Activated CD8-positive, alpha-beta T cell treated with anti-CD3 and anti-CD28 coated beads for 36 hours (primary cell): Measurements from ENCODE around the gene RALGPS2. TPM values are rescaled to one million over a fixed set of nuclear protein-coding genes. Genes with fewer than 3 reads are reported as not detected.

Source experiments
- ATAC-seq: fragments of 200-7000 bp; cut with Tn5 transposase; one replicate; pipeline ENCODE4 v1.10.0; 2021; ENCODE audit warnings: mild to moderate bottlenecking, moderate library complexity
- CTCF ChIA-PET: fragments of 350-600 bp; sonication (Branson Sonifier 250); formaldehyde crosslinking; loops from one replicate; lab custom pipeline; 2021; ENCODE audit warnings: antibody characterized with exemption; lab: Charles Lee
- POLR2A ChIA-PET: fragments of 350-600 bp; sonication (Branson Sonifier 250); formaldehyde crosslinking; loops from one replicate; lab custom pipeline; 2021; ENCODE audit warnings: antibody characterized with exemption; lab: Charles Lee
- DNase-seq: peaks from one replicate; pipeline ENCODE4 v3.0.0-alpha.2; 2020
- H3K27ac Mint-ChIP-seq: one replicate; pipeline ENCODE4 v1.8.0; 2021; ENCODE audit warnings: mild to moderate bottlenecking, mixed read lengths
- H3K27me3 Mint-ChIP-seq: one replicate; pipeline ENCODE4 v1.8.0; 2021; ENCODE audit warnings: mixed read lengths
- H3K36me3 Mint-ChIP-seq: one replicate; pipeline ENCODE4 v1.8.0; 2021; ENCODE audit warnings: low read depth, mixed read lengths
- H3K4me1 Mint-ChIP-seq: one replicate; pipeline ENCODE4 v1.8.0; 2021; ENCODE audit warnings: low read depth, mixed read lengths
- H3K4me3 Mint-ChIP-seq: one replicate; pipeline ENCODE4 v1.8.0; 2021; ENCODE audit warnings: mild to moderate bottlenecking, moderate library complexity, mixed read lengths
- H3K9me3 Mint-ChIP-seq: one replicate; pipeline ENCODE4 v1.8.0; 2021; ENCODE audit warnings: mixed read lengths
- CTCF ChIP-seq: fragments of 200-600 bp; IDR thresholded peaks from one replicate; pipeline ENCODE4 v1.8.0; 2022; ENCODE audit warnings: antibody characterized with exemption, mild to moderate bottlenecking
- intact Hi-C: fragments of 100-400 bp; cut with micrococcal nuclease; formaldehyde crosslinking; loops from one replicate; pipeline ENCODE4 v1.10.0; 2022
- total RNA-seq, 2 experiments: library from RNA; stranded (reverse); gene quantifications; one replicate each; pipeline ENCODE4 v1.2.3, GENCODE V29; 2021

RALGPS2 gene
- total RNA-seq, 2 experiments from 2014 or later = 2.8 to 4.8 TPM

GRCh38 chr1:178938101-178938958 is 213.3 kb downstream of the RALGPS2 start:
- Mint-ChIP-seq H3K4me1 (peaks cover 10% of the 10 kb centered on the region), H3K4me3 (no peak overlapping the region), H3K27ac (no peak overlapping the region), H3K27me3 (peaks cover 5% of the 10 kb centered on the region), H3K9me3 (no peaks in the 10 kb centered on the region), H3K36me3 (no peaks in the 10 kb centered on the region)
- ATAC-seq = no peak
- intact Hi-C loops = no loop called here
- ChIA-PET CTCF (interaction anchor here (0.9 kb wide), 1 partner anchor 9 kb away, joined by 3 read pairs; no protein-coding TSS in a partner anchor), POLR2A (interaction anchor here (0.8 kb wide), 1 partner anchor 74 kb away, joined by 3 read pairs; no protein-coding TSS in a partner anchor)
- TF ChIP-seq CTCF = no peak
- DNase-seq = no peak

- DNase-seq = no peak
- intact Hi-C loops = no loop called here
- CTCF ChIA-PET = no interaction called here
- no peak for TF ChIP-seq CTCF
- ATAC-seq = no peak
- H3K9me3 Mint-ChIP-seq = no peaks in the 10 kb centered on the region
- no peaks in the 10 kb centered on the region for H3K36me3 Mint-ChIP-seq
- no peak overlapping the region for H3K4me3 Mint-ChIP-seq
- H3K27ac Mint-ChIP-seq = no peak overlapping the region
- H3K4me1 Mint-ChIP-seq = peaks cover 10% of the 10 kb centered on the region
- peaks cover 5% of the 10 kb centered on the region for H3K27me3 Mint-ChIP-seq
- POLR2A ChIA-PET = interaction anchor here (0.8 kb wide), 1 partner anchor 75 kb away, joined by 3 read pairs; no protein-coding TSS in a partner anchor
Measured at GRCh38 chr1:178938959-178939317, 213.9 kb downstream of the RALGPS2 start.

GRCh38 chr1:178939338-178940067 is 214.5 kb downstream of the RALGPS2 start:
- TF ChIP-seq CTCF = no peak
- ChIA-PET POLR2A (interaction anchor here (0.8 kb wide), 1 partner anchor 76 kb away, joined by 3 read pairs; no protein-coding TSS in a partner anchor), CTCF (no interaction called here)
- no peak for ATAC-seq
- intact Hi-C loops = no loop called here
- no peak for DNase-seq
- Mint-ChIP-seq H3K36me3 (no peaks in the 10 kb centered on the region), H3K27ac (no peak overlapping the region), H3K4me3 (no peak overlapping the region), H3K4me1 (peaks cover 10% of the 10 kb centered on the region), H3K9me3 (no peaks in the 10 kb centered on the region), H3K27me3 (peaks cover 5% of the 10 kb centered on the region)

GRCh38 chr1:178940068-178940765 is 215.2 kb downstream of the RALGPS2 start:
- ChIA-PET CTCF (no interaction called here), POLR2A (no interaction called here)
- H3K9me3 Mint-ChIP-seq = no peaks in the 10 kb centered on the region
- H3K36me3 Mint-ChIP-seq = no peaks in the 10 kb centered on the region
- H3K27me3 Mint-ChIP-seq = peaks cover 7% of the 10 kb centered on the region
- no peak overlapping the region for H3K27ac Mint-ChIP-seq
- H3K4me3 Mint-ChIP-seq = no peak overlapping the region
- ATAC-seq = no peak
- peaks cover 12% of the 10 kb centered on the region for H3K4me1 Mint-ChIP-seq
- intact Hi-C loops = no loop called here
- TF ChIP-seq CTCF = no peak
- DNase-seq = no peak
